CD1c-positive myeloid dendritic cell (primary cell): ENCODE data around the gene PER2.
"Not testable (repeated sequence)": the region's sequence is repeated elsewhere in the genome, so short reads cannot be mapped to it uniquely, and the experiment has no call there.

Experiments used
- DNase-seq: peaks from one replicate; pipeline ENCODE4 v3.0.0-alpha.2; 2016; ENCODE audit errors: extremely low spot score

Gene PER2, protein sequence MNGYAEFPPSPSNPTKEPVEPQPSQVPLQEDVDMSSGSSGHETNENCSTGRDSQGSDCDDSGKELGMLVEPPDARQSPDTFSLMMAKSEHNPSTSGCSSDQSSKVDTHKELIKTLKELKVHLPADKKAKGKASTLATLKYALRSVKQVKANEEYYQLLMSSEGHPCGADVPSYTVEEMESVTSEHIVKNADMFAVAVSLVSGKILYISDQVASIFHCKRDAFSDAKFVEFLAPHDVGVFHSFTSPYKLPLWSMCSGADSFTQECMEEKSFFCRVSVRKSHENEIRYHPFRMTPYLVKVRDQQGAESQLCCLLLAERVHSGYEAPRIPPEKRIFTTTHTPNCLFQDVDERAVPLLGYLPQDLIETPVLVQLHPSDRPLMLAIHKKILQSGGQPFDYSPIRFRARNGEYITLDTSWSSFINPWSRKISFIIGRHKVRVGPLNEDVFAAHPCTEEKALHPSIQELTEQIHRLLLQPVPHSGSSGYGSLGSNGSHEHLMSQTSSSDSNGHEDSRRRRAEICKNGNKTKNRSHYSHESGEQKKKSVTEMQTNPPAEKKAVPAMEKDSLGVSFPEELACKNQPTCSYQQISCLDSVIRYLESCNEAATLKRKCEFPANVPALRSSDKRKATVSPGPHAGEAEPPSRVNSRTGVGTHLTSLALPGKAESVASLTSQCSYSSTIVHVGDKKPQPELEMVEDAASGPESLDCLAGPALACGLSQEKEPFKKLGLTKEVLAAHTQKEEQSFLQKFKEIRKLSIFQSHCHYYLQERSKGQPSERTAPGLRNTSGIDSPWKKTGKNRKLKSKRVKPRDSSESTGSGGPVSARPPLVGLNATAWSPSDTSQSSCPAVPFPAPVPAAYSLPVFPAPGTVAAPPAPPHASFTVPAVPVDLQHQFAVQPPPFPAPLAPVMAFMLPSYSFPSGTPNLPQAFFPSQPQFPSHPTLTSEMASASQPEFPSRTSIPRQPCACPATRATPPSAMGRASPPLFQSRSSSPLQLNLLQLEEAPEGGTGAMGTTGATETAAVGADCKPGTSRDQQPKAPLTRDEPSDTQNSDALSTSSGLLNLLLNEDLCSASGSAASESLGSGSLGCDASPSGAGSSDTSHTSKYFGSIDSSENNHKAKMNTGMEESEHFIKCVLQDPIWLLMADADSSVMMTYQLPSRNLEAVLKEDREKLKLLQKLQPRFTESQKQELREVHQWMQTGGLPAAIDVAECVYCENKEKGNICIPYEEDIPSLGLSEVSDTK (N-terminal part only)

DNA sequence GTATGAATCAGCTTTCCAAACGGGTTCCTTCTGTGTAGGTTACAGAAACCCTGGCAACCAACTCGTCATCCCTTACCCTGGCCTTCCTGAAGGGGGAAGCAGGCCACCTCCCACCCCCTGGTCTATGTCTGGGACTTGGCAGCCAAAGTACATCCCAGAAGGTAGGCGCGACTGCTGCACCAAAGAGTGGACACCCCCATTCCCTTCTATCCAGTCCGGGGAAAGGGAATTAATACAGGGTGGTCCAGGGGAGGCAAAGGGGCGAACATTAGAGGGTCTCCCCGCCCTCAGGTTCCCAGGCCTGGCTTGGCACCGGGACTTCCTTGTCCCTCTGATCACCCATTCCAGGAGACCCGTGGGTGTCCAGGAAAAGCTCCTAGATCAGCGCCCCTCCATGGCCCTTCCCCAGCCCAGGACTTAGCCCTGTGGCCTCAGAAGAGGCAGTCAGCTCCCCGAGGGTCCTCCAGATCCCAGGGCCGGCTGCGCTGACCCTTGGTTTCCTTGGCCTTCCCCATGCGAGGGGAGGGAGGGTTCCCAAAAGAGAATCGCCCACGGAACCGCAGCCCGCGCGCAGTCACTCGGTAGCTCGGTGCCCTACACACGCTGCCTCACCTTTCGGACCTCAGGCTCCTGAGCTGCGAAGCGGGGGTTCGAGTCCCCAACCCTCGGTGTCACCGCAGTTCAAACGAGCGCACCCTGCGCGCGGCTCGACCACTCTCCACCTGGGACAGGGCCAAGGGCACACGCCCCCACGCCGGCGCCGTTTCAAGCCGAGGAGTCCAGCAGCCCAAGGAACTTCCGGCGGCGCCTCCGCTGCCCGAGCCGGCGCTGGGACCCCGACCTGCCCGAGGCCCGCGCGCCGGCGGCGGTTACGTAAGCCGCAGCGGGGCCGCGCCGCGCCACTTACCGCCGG, at the start of gene PER2:
Gene PER2, minus strand, starts transcription at position 874 of the 913 bp plus-strand sequence. CDS start 10,674 bp downstream, outside the sequence.
- DNase-seq, result peak; percentile 91

DNA sequence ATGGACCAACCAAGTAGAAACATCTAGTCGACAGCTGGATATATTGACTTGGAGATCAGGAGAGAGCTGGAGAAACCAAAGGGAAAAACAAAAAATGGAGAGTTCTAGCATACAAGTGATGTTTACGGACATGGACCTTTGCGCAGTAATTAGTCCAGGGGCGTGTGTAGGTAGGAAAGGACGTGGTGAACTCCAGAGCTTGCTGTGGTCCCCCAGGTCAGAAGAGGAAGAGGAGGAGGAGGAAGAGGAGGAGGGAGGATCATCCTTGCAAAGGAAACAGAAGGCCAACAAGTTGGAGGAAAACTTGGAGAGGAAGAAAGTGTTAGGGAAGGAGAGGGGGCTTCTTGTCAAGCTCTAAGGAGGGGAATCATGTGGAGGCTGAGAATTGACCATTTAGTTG, 49.4 kb upstream of the PER2 start:
- no peak for DNase-seq

DNA sequence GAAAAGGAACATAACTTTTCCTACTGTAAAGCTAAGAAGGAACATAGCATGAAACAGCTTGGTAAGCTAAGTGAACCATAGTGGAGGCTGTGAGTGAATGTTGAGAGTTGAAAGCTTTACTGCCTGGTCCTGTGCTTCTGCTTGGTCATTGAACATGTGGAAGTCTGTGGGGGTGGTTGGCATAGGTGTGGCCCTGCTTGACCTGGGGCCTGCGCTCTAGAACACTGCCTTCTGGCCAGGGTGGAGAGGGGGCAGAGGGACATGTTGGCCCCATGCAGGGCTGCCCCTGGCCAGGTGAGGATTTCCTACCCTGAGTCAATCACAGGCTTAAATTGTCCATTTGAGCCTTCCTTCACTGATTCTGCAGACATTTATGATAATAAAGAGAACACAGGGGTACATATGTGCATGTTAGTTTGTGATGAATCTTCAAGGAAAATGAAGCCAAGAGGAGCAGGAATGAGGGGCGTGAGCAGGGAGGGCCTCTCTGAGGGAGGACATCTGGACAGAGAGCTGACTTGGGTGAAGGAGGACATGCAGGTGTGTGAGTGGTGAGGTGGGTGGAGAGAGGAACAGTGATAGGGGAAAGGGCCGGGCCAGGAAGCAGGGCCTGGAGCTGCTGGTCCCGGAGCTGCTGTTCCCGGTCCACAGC, 48.5 kb upstream of the PER2 start:
- no peak for DNase-seq

DNA sequence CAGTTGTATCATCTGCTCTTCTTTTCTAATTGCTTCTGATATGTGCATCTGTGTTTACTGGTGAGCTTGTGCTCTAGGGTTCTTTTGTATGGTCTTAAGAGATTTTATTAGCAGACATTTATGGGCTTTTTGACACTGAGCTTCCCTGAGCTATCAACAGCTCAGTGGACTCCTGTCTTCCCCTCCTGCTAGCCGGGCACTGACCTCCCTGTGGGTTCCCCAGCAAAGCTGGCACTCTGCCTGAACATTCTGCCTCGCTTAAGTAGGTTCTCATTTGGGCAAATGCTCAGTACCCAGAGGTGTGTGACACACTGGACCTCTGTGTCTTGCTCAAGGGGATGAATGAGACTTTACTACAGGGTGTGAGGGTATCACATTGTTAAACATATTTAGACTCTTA, 47.7 kb upstream of the PER2 start:
- no peak for DNase-seq

DNA sequence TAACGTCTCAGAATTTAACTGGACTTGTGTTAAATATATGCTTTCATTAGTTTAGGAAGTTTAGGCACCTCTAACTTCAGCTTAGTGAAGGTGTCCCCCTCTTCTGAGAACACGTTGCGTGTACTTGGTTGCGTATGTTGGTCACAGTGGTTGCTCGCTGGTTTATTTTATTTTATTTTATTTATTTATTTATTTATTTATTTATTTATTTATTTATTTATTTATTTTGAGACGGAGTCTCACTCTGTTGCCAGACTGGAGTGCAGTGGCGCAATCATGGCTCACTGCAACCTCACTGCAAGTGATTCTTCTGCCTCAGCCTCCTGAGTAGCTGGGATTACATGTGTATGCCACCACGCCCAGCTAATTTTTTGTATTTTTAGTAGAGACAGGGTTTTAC, 47.2 kb upstream of the PER2 start:
- not testable (repeated sequence) for DNase-seq

DNA sequence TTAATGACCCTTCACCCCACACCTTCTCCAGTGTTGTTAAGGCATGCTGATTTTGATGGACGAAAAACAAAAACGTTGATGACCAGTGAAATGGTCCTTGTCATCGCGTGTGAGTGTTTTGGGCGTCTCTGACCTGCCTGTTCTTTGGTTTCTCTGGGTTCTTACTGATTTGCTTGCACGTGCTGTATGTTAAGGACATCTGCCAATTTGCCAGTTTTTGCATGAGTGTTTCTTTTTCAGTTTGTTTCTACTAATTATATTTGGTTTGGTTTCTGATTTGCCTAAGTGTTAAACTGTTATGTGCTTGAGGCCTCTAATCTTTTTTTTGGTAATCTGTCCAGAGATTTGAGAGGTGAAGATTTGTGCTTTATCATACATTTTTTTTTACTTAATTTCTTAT, 46.5 kb upstream of the PER2 start:
- no peak for DNase-seq

DNA sequence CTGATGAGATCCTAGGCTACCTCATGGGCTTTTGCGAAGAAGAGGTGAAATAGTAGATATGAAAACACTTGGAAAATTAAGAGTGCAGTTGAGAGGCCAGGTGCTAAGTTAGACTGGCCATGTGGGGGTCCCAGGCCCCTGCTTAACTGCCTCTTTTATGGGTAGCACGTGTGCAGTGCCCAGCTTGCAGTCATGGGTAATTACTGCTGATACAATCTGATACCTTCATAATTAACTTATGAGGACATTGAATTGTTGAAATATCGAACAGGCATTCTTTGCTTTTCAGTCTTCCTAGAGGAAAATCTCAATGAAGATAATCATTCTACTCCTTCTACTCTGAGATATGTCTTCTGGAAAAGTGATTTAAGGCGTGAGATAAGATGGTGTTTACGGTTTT, 43.5 kb upstream of the PER2 start:
- DNase-seq, result no peak

DNA sequence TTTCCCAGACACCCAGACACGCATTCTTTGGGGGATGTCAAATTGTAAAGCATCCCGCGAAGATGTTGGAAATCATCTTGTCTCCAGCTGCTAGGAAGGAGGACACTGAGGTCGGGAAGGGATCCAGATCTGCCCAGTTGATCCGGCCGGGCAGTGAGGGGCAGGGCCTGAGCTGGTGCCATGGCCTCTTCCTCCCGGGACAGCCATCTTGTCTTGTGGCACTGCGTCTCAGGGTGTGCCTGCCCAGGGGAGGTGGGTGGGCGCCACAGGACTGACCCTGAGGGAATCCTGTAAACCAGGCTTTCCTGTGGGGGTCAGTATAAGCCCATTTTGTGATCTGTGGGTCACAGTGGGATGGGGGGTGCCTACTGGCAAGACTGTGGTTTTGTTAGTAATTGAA, 42.0 kb upstream of the PER2 start:
- no peak for DNase-seq

DNA sequence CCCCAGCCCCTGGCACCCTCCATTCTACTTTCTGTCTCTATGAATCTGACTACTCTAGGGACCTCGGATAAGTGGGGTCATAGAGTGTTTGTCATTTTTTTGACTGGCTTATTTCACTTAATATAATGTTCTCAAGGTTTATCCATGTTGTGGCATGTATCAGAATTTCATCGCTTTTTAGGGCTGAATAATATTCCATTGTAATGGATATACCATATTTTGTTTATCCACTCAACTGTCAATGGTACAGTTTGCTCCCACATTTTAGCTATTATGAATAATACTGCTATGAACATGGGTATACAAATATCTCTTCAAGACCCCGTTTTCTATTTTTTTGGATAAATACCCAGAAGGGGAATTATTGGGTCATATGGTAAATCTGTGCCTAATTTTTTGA, 39.3 kb upstream of the PER2 start:
- no peak for DNase-seq

DNA sequence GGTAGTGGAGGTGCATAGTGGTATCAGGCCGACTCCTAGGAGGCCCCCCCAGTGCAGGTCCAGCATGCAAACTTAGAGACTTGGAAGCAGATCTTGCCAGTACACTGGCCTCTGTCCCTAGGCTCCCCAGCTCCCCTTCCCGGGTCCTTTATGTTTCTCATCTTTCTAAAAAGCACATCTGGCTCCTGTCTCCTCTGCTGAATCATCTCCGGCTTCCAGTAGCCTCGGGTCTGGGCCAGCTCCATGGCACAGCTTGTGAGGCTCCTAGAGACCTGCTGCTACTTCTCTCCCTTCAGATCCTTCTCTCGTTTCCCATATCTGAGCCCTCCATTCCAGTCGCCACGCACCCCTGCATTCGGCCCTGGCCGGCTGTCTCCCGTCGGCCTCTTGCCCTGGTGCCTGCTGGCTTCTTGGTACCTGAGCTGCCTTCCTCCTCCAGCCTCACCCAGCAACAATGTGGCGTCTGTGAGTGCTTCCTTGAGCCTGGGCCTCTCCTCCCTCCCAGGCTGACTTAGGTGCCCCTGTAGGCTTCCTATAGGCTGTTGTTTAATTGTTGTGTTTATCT, 38.5 kb upstream of the PER2 start:
- DNase-seq, result no peak

DNA sequence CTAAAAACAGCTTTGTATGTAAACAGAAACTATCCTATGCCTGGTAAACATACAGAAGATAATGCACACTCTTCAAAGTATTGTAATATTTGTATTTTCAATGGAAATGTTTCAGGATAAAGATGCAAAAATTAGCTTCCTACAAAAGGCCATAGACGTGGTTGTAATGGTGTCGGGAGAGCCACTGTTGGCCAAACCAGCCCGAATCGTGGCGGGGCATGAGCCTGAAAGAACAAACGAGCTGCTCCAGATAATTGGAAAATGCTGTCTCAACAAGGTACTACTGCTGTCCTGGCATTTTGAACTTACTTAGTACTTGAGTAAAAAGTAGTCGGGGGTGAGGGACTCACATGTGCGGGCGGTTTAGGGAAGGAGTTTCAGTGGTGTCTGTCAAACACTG, 37.3 kb upstream of the PER2 start:
- DNase-seq, result no peak

DNA sequence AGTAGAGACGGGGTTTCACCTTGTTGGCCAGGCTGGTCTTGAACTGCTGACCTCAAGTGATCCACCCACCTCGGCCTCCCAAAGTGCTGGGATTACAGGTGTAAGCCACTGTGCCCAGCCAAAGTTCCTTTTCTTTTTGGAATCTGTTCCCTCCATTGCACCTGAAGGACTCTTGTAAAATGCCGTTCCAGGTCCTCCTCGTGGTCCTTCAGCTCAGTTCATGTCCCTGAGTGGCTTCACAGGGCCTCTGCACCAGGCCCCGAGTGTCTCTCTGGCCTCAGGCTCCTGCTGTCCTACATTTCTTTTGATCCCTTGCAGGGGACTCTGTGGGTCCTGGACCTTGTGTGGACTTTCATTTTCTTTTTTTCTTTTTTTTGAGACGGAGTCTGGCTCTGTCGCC, 35.8 kb upstream of the PER2 start:
- not testable (repeated sequence) for DNase-seq

DNA sequence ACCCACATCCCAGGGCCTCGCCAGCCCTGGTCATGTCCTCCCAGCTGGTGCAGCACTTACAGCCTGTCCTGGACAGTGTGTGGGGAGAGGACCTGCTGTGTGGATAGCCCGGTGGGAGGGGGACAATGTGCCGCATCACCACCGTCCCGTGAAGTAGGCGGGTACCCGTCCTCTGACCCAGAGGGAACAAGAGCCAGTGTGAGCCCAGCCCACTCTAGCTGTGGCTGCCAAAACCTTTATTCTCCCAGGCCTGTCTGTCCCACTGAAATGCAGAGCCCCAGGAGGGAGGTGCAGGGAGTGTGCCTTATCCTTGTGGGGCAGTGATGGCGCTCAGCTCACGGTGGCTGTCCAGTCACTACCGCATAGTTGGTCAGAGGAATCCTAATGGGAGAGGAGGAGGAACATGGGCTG, 33.6 kb upstream of the PER2 start:
- DNase-seq, result no peak

DNA sequence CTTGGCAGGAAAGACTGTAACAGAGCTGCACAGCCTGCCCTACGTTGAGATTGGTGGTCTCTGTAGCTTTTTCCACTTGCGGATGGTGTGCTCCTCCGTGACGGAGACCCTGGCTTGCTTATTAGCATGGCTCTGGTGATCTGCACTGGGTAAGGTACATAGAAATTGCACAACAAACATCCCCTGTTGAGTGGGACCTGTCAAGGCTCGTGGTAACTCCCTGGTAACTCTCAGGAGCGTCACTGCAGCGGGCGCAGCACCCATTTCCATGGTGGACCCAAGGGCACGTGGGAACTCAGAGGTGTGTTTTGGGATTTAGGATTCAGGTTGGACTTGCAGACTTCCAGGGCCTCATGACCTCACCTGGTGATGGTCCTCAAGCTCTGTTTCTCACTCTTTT, 33.1 kb upstream of the PER2 start:
- no peak for DNase-seq

DNA sequence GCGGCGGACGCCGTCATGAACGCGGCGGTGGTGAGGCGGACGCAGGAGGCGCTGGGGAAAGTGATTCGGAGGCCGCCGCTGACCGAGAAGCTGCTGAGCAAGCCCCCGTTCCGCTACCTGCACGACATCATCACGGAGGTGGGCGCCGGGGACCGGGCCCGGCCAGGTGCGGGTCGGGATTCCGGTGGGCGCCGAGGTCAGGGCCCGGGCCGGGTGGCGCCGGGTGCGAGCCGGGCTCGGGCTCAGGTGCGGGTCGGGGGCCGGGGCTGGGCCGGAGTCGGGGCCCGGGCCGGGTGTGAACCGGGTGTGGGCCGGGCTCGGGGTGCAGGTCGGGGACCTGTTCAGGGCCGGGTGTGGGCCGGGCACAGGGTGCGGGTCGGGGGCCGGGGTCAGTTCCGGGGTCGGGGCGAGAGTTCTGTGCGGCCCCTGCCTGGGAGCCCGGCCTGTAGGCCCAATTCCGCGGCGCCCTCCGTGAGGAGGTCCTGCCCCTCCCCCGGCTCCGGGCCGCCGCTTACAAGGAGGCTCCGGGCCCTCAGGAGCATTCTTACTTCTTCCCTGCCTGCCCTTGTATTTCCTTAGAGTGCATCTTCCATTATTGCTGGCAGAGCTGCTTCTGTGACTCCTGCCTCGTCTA, 32.4 kb upstream of the PER2 start:
- DNase-seq, result no peak

DNA sequence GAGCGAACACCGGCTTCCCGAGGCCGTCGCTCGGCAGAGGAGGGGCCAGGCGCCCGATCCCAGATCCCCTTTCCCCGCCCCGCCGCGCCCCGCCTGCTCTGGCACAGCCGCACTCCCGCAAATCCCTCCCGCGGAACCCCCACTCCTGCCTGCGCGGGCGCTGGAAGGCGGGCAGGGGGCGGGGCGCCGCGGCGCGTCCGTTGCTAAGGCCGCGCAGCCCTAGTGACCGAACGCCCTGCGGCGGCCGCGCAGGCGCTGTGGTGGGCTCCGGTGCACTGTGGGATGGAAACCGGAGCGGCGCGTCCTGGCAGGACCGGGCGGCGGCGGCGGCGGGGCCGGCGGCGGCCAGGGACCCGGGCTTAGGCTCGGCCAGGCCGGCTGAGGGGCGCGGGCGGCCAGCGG, 31.8 kb upstream of the PER2 start, which contains the start of gene TRAF3IP1:
Gene TRAF3IP1, plus strand, starts transcription at position 273 of the 402 bp plus-strand sequence. CDS start 145 bp downstream, outside the sequence.
- DNase-seq, result peak; percentile 94

DNA sequence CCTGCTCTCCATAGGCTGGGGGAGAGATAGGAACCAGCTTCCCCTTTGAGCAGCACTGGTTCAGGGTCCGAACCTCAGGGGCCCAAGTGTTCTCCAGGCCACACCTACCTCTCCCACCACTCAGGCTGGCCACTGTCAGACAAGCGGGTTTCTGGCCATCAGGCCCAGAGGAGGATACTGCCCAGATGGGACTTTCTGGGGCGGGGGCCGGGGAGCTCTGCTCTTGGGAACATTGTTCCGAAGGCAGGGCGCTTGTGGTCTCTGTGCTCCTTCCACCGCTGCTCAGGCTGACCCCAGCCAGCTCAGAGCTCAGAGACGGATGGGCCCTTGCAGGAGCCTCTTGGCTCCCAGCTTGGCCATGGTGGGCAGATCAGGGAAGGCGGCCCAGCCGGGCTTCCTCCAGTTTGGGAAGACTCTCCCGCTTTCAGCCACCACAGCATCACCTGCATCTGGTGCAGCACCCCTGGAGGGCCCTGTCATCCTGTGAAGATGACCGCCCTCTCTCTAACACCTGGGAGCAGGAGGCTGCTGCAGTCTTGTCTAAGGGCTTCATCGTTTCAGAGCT, 26.7 kb upstream of the PER2 start:
- DNase-seq, result no peak

DNA sequence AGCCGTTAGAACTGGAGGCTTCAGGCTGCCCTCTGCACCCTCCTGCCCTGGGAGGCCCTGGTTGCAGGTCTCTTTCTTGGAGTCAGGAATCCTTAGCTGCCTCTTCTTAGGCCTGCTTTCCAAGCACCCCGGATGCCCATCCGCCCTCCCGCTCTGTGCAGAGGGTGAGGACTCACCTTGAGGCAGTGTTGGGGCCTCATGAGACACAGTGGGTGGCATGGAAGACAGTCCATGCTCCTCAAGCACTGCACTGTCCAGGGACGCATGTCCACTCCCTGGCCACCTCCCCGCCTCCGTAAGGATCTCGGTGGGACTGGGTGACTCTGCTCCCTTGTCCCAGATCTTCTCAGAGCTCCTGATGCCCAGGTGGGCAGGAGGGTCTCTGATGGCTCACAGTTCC, 26.2 kb upstream of the PER2 start:
- no peak for DNase-seq

DNA sequence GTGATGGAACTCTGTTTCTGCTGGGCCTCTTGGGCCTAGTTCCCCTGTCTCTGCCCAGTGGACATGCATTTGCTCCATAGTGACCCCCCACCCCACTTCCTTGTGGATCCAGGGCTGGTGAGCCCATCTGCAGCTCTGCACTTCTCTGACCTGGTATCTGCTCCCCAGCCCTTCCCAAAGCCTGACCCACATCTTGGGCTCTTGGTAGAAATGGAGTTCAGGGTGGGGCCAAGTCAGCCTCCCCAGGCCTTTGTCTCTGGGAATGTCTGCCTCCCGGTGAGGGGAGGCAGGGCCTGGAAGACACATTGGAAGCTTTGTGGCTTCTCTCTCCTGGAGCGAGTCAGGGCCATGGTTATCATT, 25.6 kb upstream of the PER2 start:
- DNase-seq, result no peak
